GM19468 (cell line): ENCODE measurements around the gene DPF3.

ENCODE experiments used
- ATAC-seq: cut with Tn5 transposase; IDR thresholded peaks from one replicate; pipeline ENCODE4 v1.9.1; 2021; ENCODE audit warnings: mild to moderate bottlenecking, moderate library complexity, moderate number of reproducible peaks; ENCODE audit not compliant: unreplicated experiment; ENCODE audit errors: extremely low read depth

Gene DPF3

DNA sequence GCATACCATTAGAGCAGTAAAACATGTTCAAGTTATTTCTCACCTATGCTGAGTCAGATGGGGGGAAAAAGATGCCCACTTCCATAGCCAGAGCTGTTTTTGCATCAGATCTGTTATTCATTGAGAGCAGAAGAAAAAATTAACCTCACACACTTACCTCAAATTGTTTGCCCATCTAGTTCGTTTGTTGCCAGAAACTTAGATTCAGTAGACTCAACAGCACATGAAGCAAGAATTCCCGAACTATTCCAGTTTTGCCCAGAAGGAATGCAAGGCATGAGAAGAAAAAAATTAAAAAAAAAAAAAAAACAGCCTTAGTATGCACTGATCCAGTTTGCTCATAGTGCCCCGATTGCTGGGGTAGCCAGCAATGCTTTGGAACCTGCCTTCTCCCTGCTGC is 12.4 kb upstream of the DPF3 start:
- ATAC-seq = no peak

DNA sequence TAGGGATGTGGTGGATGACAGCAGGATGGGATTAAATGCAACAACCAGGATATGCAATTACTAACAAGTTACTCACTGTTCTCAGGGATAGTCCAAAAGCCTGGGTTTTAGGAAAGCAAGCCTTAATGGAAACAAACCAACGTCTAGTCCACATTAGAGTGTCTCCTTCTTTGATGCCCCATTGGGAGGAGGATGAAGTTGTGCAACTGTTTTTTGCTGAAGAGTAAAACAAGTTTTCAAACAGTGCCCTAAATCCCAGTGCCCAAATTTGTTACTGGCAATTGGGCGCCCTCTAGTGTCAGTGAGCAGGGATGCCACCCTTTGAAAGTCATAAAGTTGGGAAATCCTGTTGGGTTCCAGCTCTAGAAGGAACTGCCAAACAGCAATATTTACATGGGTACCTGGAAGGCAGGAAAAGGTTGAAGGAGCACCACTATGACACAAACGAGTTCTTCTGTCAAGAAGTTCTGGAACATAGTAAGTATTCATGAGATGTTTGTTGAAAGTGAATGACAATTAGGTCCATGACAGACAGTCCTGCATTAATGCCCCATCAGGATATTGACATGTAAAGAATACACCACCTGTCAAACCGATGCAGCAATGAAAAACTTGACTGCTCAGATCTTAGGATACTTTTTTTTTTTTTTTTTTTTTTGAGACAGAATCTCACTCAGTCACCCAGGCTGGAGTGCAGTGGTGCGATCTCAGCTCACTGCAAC is 11.1 kb upstream of the DPF3 start:
- no peak for ATAC-seq

- no peak for ATAC-seq
These were observed 10.3 kb upstream of the DPF3 start for GRCh38 chr14:72904218-72904617.

DNA sequence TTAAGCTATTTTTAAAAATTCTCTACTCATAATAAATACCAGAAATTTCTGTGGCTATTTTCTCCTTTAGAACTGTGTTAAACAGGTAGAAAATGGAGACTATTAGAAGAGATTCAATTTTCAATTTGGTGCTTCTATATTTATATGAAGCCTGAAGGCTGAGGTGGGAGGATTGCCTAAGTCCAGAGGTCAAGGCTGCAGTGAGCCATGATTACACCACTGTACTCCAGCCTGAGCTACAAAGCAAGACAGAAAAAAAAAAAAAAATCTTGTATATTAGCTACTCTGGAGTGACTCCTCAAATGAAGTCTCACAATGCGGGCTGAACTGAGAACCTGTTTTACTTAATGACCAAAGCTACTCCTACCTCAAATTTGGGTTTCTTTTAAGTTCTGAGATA is 9.8 kb upstream of the DPF3 start:
- no peak for ATAC-seq

DNA sequence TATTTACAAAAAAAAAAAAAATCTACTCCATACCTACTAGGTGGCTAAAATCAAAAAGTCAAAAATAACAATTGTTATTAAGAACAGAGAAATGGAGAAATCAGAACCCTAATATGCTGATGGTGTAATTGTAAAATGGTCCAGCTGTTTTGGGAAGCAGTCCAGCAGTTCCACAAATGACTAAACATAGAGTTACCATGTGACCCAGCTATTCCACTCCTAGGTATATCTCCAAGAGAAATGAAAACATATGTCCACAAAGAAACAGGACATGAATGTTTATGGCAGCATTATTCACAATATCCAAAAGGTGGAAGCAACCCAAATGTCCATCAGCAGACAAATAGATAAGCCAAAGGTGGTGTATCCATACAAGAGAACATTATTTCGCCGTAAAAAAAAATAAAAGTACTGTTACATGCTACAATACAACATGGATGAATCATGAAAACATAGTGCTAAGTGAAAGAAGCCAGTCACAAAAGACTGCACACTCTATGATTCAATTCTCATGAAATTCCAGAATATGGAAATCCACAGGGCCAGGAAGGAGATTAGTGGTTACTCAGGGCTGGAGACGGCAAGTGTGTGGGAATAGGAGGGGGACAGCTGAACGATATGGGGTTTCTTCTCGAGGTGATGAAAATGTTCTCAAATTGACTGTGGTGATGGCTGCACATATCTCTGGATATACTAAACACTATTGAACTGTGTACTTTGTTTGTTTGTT is 9.1 kb upstream of the DPF3 start:
- ATAC-seq = no peak

DNA sequence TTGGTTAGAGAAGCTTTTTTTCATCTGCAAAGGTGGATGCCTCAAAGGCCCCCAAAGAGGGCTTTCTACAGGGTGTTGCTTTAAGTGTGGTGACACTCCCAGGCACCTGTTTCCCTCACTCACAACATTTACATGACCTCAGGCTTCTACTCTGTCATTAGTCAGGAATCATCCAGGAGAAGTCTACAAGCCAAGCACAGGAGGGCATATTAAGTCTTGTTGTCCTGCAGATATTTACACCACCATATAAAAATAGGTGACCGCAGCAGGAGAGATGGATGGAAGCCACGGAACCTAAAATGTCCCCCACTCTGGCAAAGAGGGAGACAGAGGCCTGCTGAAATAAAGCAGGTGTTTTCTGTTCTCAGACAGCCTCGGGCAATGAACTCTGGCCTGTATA is 7.5 kb upstream of the DPF3 start:
- ATAC-seq = no peak

DNA sequence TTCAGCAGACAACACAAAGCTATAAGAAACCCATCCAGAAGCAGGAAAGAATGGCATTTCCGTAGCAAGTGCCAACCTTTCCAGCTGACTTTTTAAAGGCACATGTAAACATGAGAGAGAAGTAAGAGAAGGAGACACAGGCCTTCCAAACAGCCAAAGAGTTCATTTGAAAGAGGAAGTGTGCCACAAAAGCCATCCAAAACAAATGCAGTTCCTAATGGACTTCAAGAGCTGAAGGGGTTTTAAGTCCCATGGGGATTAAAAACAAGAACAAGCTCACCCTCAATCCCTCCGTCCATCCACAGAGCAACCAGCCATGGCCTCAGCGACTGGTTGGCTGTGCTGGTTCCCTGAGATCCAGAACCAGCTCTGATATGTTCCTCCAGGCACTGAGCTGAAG is 4.5 kb upstream of the DPF3 start:
- ATAC-seq = no peak

DNA sequence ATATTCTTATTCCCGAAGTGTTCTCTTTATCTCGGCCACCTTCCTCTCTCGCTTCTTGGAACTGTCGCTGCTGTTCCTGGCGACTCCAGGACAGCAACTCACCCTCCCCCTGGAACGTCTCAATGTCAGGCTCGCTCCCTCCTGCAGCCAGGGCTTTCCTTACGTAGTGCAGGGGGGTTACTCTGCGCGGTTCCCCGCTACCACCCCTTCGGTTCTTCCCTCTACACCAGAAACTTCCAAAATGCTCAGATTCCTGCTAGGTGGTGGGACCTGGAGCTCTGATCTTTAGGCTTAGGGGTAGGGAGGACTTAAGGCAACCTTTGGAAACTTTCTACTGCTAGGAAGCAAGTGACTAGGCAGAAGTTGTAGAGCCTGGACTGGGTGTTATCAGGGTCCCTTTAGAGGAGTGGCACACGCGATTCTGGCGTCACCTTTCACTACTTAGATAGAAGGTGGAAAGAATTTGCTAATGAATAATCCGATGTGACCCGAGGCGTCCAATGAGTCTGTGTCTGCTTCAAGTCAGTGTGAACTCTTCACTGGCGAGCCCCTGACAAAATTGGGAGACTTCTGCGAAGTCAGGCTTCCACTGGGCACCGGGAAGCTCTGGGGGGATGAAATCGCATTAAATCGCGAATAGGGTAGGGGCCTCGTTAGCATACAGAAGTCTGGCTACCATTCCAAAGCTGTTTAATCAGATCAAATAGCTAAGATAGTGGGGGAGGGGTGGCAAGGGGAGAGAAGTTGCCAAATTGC is 900 bp upstream of the DPF3 start:
- ATAC-seq = no peak

DNA sequence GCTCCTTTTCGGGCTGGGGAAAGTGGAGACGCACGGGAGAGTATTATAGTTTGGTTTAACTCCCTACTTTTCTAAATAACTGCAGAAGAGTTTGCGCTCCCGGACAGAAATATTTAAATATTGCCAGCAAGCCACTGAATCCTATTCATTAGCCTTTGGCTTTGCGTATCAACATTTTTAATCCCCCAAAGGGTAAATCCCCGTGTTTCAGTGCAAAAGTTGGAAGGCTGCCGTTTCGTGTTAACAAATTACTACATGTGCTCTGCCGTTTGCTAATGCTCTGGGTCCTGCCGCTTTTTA is 372 bp upstream of the DPF3 start:
- no peak for ATAC-seq

- no peak for ATAC-seq
These were observed 844 bp downstream of the DPF3 start for GRCh38 chr14:72892879-72893635.

GRCh38 chr14:72892103-72892878 is 1.6 kb downstream of the DPF3 start:
- ATAC-seq = no peak

DNA sequence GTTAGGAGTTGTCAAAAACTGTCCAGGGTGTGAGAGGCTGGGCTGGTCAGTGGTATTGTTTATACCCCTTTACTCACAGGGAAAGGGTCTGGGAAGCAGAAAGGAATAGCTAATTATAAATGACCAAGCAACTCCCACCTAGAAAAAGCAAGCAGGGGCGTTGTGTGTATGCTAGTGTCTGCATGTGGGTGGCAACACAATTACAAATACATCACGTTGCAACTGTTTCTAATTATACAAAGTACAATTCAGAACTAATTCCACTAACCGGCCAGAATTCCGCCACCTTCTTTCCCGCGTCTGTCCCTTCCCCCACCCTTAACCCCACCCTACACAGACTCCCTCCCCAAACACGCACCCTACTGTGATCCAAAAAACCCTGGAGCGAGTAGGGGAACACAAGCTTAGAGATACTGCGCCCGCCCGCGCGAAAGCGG is 2.2 kb downstream of the DPF3 start:
- no peak for ATAC-seq

GRCh38 chr14:72889366-72889765 is 4.5 kb downstream of the DPF3 start:
- ATAC-seq = no peak

GRCh38 chr14:72888636-72889201 is 5.2 kb downstream of the DPF3 start:
- ATAC-seq = no peak

GRCh38 chr14:72888192-72888591 is 5.7 kb downstream of the DPF3 start:
- no peak for ATAC-seq

GRCh38 chr14:72887514-72887913 is 6.4 kb downstream of the DPF3 start:
- ATAC-seq = no peak

DNA sequence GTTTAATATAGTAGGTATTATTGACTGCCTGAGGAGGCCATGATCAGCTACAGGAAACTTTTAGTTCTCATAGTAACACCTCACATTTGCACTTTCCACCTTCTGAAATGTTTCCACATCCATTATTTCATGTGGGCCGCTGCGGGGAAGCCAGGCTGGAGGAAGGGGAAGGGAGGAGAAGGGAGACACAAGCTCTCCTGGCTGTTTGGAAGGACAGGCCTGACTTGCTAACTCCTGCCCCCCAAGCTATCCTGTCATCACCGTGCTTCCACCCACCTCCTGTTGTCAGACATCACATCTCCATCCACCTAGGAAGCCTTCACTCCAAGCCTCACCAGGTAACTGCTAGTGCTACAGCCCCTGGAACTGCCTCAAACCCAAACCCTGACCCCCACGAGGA is 9.5 kb downstream of the DPF3 start:
- ATAC-seq = no peak

DNA sequence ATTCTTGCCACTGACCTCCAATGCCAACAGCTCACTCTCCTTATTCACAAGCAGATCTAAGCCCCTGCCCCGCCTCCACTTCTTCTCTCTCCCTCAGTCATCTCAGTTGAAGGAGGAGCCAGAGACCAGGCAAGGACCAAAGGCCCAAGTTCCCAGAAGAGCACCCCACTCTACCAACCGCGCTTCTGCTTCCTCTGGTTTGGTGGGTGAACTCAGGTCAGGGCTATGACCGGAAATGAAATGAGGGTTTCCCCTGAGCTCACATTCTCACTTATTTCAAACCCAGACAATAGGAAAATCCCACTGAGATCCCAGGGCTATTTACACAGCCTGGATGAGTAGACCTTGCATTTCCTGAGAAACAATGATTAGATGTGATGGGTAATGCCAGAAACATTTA is 9.9 kb downstream of the DPF3 start:
- ATAC-seq = no peak

- ATAC-seq = no peak
These were observed 10.8 kb downstream of the DPF3 start for GRCh38 chr14:72883109-72883508.

- ATAC-seq = no peak
These were observed 11.4 kb downstream of the DPF3 start for GRCh38 chr14:72882463-72882862.
